ENCODE data around the gene JAGN1.
"Not testable (repeated sequence)": the region's sequence is repeated elsewhere in the genome, so short reads cannot be mapped to it uniquely, and the experiment has no call there.

Gene JAGN1

GRCh38 chr3:9869955-9870354, 20.5 kb upstream of the JAGN1 start:
- no peak for DNase-seq

DNA sequence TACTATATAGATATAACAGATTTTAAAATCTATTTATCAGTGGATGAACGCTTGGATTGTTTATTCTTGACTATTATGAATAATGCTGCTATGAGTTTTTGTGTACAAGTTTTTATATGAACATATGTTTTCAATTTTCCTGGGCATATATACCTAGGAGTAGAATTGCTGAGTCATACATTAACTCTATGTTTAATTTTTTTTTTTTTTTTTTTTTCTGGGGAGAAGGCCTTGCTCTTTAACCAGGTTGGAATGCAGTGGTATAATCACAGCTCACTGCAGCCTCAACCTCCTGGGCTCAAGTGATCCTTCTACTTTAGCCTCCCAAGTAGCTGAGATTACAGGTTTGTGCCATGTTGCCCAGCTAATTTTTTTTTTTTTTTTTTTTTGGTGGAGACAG, 19.4 kb upstream of the JAGN1 start:
- no peak for DNase-seq

GRCh38 chr3:9872067-9872466, 18.3 kb upstream of the JAGN1 start:
- DNase-seq: not testable (repeated sequence)

DNA sequence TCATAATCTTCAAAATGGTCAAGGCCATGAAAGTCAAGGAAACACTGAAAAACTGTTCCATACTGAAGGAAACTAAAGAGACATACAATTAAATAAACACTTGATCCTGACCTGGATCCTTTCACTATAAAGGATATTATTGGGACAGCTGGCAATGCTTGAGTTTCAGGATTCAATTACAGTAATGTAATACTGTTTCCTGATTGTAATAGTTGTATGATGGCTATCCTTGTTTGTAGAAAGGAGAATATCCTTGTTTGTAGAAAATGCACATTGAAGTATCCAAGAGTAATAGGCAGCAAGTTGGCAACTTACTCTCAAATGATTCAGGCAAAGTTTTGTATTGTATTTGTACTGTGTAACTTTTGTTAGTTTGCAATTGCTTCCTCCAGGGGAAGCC, 15.0 kb upstream of the JAGN1 start:
- DNase-seq: no peak

GRCh38 chr3:9876255-9876654, 14.2 kb upstream of the JAGN1 start:
- not testable (repeated sequence) for DNase-seq

- DNase-seq: no peak
Observed at GRCh38 chr3:9876991-9877390, 13.4 kb upstream of the JAGN1 start.

DNA sequence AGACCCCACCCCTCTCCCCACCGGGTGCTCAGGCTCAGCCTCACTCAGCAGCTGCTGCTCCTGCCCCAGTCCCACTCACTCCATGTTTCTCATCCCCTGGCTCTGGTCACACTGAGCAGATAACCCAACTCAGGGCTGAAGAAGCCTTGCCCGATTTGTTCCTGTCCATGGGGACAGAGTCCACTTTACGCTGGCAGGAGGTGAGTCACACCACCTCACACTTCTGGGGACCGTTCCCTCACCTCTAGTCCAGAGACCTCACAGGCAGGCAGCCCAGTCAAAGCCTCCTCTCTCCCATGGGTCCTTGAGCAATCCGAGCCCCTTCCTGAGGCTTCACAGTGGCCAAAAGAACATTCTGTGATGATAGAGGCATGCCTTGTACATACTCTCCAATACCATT, 11.7 kb upstream of the JAGN1 start:
- DNase-seq: no peak

DNA sequence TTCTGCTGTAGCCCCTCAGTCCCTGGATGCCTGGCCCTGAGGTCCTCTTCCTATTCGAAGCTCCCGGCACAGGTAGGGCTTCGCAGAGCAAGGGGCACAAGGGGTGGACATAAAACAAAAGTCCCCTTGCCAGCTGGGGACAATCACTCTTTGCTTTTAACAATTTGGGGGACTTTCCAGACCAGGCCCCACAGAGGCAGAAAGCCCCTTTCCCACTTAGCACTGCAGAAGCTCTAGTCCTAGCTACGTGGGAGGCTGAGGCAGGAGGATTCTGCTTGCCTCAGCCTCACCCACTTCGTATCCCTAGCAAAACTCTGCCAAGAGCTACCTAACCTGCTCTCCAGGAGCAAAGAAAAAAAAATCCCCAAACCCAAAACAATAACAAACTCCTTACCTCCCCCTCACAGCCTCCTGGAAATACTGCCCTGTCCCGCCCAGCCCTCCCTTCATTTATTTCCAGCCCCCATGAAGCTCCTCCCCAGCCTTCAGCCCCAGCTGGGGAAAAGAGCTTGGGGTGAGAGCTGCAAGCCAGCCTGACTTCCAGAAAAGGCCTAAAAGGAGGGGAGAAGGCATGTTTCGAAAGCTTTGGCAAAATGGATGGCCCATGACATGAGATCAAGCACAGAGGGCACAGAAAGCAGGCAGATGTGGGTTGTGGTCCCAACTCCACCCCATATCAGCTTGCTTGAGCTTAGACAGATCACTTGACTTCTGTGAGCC, 10.4 kb upstream of the JAGN1 start, which contains the start of gene CIDEC:
TSS of gene CIDEC (minus strand) at position 424 of the 720 bp plus-strand sequence. CDS start 1,767 bp downstream, outside the sequence.
- DNase-seq: no peak

- DNase-seq: no peak
Observed at GRCh38 chr3:9881441-9881840, 9.0 kb upstream of the JAGN1 start.

DNA sequence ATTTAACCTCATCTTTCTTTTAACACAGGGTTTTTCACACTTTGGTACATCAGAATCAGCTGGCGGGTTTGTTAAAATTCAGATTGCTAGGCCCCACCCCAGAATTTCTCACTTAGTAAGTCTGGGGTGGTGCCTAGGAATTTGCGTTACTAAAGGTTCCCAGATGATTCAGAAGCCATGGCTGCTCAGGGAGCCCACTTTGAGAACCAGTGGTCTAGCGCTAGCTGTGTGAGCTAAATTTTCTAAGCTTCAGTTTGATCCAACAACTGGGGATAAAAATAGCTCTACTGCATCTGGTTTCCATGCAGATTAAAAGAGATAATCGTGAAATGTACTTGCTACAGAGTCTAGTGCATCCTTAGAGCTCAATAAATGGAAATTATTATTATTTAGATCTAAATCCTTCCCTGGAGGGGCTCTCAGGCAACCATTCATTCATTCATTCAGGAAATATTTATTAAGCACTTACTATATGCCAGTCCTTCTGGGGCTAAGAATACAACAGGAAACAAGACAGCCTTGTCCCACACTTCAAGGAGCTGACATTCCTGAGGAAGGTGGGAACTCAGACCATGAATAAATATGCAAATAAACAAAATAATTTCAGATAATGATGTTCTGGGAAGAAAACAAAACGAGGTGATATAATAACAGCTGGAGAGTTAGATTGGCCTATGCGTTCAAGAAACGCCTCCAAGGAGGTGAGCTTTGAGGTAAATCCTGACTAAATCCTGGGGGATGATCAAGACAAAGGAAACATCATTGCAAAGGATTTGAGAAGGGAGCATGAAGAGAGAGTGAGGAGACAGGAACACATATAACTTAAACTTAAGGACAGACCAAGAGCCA, 6.5 kb upstream of the JAGN1 start:
- DNase-seq: no peak

- no peak for DNase-seq
Observed at GRCh38 chr3:9884555-9885165, 5.8 kb upstream of the JAGN1 start.

- no peak for DNase-seq
Observed at GRCh38 chr3:9886328-9886727, 4.1 kb upstream of the JAGN1 start.

GRCh38 chr3:9887480-9887879, 2.9 kb upstream of the JAGN1 start:
- no peak for DNase-seq

DNA sequence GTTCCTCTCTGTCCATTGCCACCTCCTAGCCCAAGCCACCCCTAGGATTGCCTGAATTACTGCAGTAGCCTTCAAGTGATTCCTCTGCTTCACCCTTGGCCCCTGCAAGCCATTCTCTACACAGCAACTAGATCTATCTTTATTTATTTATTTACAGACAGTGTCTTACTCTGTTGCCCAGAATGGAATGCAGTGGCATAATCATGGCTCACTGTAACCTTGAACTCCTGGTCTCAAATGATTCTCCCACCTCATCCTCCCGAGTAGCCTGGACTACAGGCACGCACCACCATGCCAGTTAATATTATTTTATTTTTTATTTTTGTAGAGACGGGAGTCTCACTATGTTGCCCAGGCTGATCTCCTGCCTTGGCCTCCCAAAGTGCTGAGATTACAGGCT, 1.9 kb upstream of the JAGN1 start:
- DNase-seq: no peak

- no peak for DNase-seq
Observed at GRCh38 chr3:9889405-9889804, 1.0 kb upstream of the JAGN1 start.

DNA sequence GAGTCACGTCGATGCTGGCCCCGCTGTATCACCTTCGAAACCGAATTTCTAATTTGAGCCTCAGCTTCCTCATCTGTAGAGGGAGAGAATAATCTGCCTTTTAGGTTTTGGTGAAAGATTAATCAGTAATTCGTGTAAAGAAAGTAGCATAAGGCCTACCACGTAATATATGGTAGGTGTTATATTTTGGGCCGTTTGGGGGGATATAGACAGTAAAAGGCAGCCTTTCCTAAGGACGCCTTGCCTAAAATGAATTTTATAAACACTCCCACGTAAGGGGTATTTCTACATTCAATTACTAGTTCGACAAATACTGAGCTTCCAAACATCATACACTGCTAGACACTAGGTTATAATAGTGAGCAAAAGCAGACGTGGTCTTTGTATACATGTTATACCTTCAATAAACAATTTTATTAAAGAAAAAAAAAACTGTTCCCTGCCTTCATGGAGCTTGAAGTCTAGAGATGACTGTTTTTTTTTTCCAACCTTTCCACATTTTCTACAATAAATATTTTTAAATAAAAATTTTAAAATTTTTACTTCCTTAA, 737 bp downstream of the JAGN1 start:
- DNase-seq: no peak

DNA sequence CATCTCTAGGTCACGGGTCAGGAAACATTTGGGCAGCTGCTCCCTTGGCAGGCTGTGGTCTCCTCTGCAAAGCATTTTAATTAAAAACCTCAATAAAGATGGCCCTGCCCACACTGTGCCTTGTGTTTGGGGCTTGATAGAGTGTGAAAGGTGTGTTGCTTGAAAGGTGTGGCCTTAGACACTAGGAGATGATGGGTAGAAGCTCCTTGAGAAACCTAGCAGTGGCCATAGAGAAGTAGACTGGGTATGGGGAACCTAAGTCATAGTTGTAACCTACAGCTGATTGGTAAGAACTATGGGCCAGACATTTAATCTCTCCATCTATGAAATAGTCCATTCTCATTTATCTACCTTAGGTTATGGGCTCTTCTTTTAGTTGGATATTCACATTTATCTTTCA, 3.3 kb downstream of the JAGN1 start:
- DNase-seq: no peak

GRCh38 chr3:9895715-9896114, 5.3 kb downstream of the JAGN1 start:
- not testable (repeated sequence) for DNase-seq

- not testable (repeated sequence) for DNase-seq
Observed at GRCh38 chr3:9896755-9897407, 6.5 kb downstream of the JAGN1 start.

GRCh38 chr3:9897408-9898372, 7.3 kb downstream of the JAGN1 start:
- no peak for DNase-seq

DNA sequence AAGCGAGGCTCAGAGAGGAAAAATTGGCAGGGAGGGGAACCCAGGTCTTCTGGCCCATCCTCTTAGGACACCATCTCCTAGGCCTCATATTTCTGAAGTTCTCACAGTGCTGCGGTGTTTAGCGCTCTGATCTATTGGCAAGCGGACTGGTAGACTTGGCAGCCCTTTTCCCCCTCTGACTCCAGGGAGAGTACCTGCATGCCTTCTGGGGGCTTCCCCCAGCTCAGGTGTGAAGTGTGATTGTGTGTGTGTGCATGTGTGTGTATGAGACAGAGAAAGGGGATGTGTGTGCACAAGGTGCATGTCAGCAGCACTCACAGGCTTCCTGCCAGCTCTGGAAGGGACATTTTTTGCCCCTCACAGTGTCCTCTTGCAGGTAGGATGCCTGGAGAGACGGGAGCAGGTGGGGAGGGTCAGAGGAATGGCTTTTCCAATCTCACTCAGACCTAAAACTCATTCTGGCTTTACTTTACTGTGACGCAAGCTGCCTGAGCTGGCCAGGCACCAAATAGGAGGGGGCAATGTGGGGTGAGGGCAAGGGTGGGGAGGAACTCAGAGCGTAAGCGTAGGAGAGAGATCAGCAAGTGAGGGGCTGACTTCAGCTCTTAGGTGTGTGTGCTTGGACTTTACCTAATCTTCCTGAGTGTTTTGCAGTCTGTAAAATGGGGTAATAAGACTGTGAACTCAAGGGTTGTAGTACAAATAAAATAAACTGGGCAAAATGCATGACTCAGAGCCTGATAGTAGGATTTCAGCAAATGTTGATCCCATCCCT, 8.2 kb downstream of the JAGN1 start:
- DNase-seq: no peak

Measured in NCI-H2081 treated with DMSO at 0.1 percent for 48 hours (cell line).